ENCODE data around the gene EPHB2.
"Not testable (repeated sequence)": the region's sequence is repeated elsewhere in the genome, so short reads cannot be mapped to it uniquely, and the experiment has no call there.

Gene EPHB2

GRCh38 chr1:22930240-22930912 lies 219.7 kb downstream of the EPHB2 start:
- Mint-ChIP-seq H3K27ac (no peak overlapping the region), H3K36me3 (ENCODE audit: low read depth) (no peaks in the 10 kb centered on the region), H3K27me3 (peaks cover 11% of the 10 kb centered on the region), H3K9me3 (no peaks in the 10 kb centered on the region), H3K4me1 (ENCODE audit: low read depth) (no peaks in the 10 kb centered on the region), H3K4me3 (no peak overlapping the region)

GRCh38 chr1:22932803-22933470 lies 222.3 kb downstream of the EPHB2 start:
- no peak overlapping the region for H3K4me3 Mint-ChIP-seq
- H3K36me3 Mint-ChIP-seq (ENCODE audit: low read depth): no peaks in the 10 kb centered on the region
- H3K27ac Mint-ChIP-seq: no peak overlapping the region
- H3K4me1 Mint-ChIP-seq (ENCODE audit: low read depth): no peaks in the 10 kb centered on the region
- no peaks in the 10 kb centered on the region for H3K9me3 Mint-ChIP-seq
- H3K27me3 Mint-ChIP-seq: peaks cover 13% of the 10 kb centered on the region

GRCh38 chr1:22935433-22935832 lies 224.8 kb downstream of the EPHB2 start:
- Mint-ChIP-seq H3K9me3 (peaks cover 3% of the 10 kb centered on the region), H3K27me3 (peaks cover 8% of the 10 kb centered on the region), H3K27ac (no peak overlapping the region), H3K4me1 (ENCODE audit: low read depth) (no peaks in the 10 kb centered on the region), H3K4me3 (no peak overlapping the region), H3K36me3 (ENCODE audit: low read depth) (no peaks in the 10 kb centered on the region)

GRCh38 chr1:22936681-22937080 lies 226.0 kb downstream of the EPHB2 start:
- Mint-ChIP-seq H3K36me3 (ENCODE audit: low read depth) (no peaks in the 10 kb centered on the region), H3K27ac (no peak overlapping the region), H3K9me3 (peaks cover 15% of the 10 kb centered on the region), H3K4me1 (ENCODE audit: low read depth) (no peaks in the 10 kb centered on the region), H3K4me3 (no peak overlapping the region), H3K27me3 (peaks cover 12% of the 10 kb centered on the region)

GRCh38 chr1:22941257-22941656 lies 230.6 kb downstream of the EPHB2 start:
- no peak overlapping the region for H3K27ac Mint-ChIP-seq
- no peaks in the 10 kb centered on the region for H3K4me1 Mint-ChIP-seq (ENCODE audit: low read depth)
- peaks cover 15% of the 10 kb centered on the region for H3K9me3 Mint-ChIP-seq
- peaks cover 19% of the 10 kb centered on the region for H3K27me3 Mint-ChIP-seq
- no peaks in the 10 kb centered on the region for H3K36me3 Mint-ChIP-seq (ENCODE audit: low read depth)
- H3K4me3 Mint-ChIP-seq: no peak overlapping the region

- Mint-ChIP-seq H3K27me3 (peaks cover 34% of the 10 kb centered on the region), H3K36me3 (ENCODE audit: low read depth) (no peaks in the 10 kb centered on the region)
These were observed 233.9 kb downstream of the EPHB2 start for GRCh38 chr1:22944346-22945055.

GRCh38 chr1:22945171-22945570 lies 234.5 kb downstream of the EPHB2 start:
- not testable (repeated sequence) for H3K4me3 Mint-ChIP-seq; H3K27ac Mint-ChIP-seq; H3K4me1 Mint-ChIP-seq (ENCODE audit: low read depth); H3K36me3 Mint-ChIP-seq (ENCODE audit: low read depth)
- Mint-ChIP-seq H3K9me3 (peaks cover 15% of the 10 kb centered on the region), H3K27me3 (peaks cover 39% of the 10 kb centered on the region)

More at GRCh38 chr1:22944346-22945055, 233.9 kb downstream of the EPHB2 start:
- peaks cover 15% of the 10 kb centered on the region for H3K9me3 Mint-ChIP-seq
- no peaks in the 10 kb centered on the region for H3K4me1 Mint-ChIP-seq (ENCODE audit: low read depth)
- H3K4me3 Mint-ChIP-seq: no peak overlapping the region
- no peak overlapping the region for H3K27ac Mint-ChIP-seq

GRCh38 chr1:22949822-22950331 lies 239.2 kb downstream of the EPHB2 start:
- Mint-ChIP-seq H3K4me1 (ENCODE audit: low read depth) (no peaks in the 10 kb centered on the region), H3K36me3 (ENCODE audit: low read depth) (no peaks in the 10 kb centered on the region), H3K9me3 (no peaks in the 10 kb centered on the region), H3K27me3 (peaks cover 49% of the 10 kb centered on the region), H3K4me3 (no peak overlapping the region), H3K27ac (no peak overlapping the region)

GRCh38 chr1:22951796-22952195 lies 241.2 kb downstream of the EPHB2 start:
- no peak overlapping the region for H3K4me3 Mint-ChIP-seq
- H3K4me1 Mint-ChIP-seq (ENCODE audit: low read depth): no peaks in the 10 kb centered on the region
- no peaks in the 10 kb centered on the region for H3K36me3 Mint-ChIP-seq (ENCODE audit: low read depth)
- no peaks in the 10 kb centered on the region for H3K9me3 Mint-ChIP-seq
- no peak overlapping the region for H3K27ac Mint-ChIP-seq
- peaks cover 48% of the 10 kb centered on the region for H3K27me3 Mint-ChIP-seq

- Mint-ChIP-seq H3K27me3 (peaks cover 49% of the 10 kb centered on the region), H3K9me3 (no peaks in the 10 kb centered on the region), H3K4me1 (ENCODE audit: low read depth) (no peaks in the 10 kb centered on the region), H3K4me3 (no peak overlapping the region), H3K27ac (no peak overlapping the region), H3K36me3 (ENCODE audit: low read depth) (no peaks in the 10 kb centered on the region)
These were observed 242.0 kb downstream of the EPHB2 start for GRCh38 chr1:22952694-22953056.

- Mint-ChIP-seq H3K27ac (no peak overlapping the region), H3K36me3 (ENCODE audit: low read depth) (no peaks in the 10 kb centered on the region), H3K9me3 (no peaks in the 10 kb centered on the region), H3K27me3 (peaks cover 46% of the 10 kb centered on the region), H3K4me1 (ENCODE audit: low read depth) (no peaks in the 10 kb centered on the region), H3K4me3 (no peak overlapping the region)
These were observed 242.6 kb downstream of the EPHB2 start for GRCh38 chr1:22953057-22953739.

GRCh38 chr1:22953740-22954141 lies 243.1 kb downstream of the EPHB2 start:
- Mint-ChIP-seq H3K27me3 (peaks cover 41% of the 10 kb centered on the region), H3K9me3 (no peaks in the 10 kb centered on the region), H3K36me3 (ENCODE audit: low read depth) (no peaks in the 10 kb centered on the region), H3K4me1 (ENCODE audit: low read depth) (no peaks in the 10 kb centered on the region), H3K4me3 (no peak overlapping the region), H3K27ac (no peak overlapping the region)

GRCh38 chr1:22955146-22955545 lies 244.5 kb downstream of the EPHB2 start:
- no peak overlapping the region for H3K4me3 Mint-ChIP-seq
- no peaks in the 10 kb centered on the region for H3K4me1 Mint-ChIP-seq (ENCODE audit: low read depth)
- H3K36me3 Mint-ChIP-seq (ENCODE audit: low read depth): no peaks in the 10 kb centered on the region
- no peak overlapping the region for H3K27ac Mint-ChIP-seq
- H3K27me3 Mint-ChIP-seq: peaks cover 35% of the 10 kb centered on the region
- H3K9me3 Mint-ChIP-seq: no peaks in the 10 kb centered on the region

- Mint-ChIP-seq H3K27ac (no peak overlapping the region), H3K4me1 (ENCODE audit: low read depth) (no peaks in the 10 kb centered on the region), H3K36me3 (ENCODE audit: low read depth) (no peaks in the 10 kb centered on the region), H3K4me3 (no peak overlapping the region), H3K27me3 (peaks cover 21% of the 10 kb centered on the region), H3K9me3 (no peaks in the 10 kb centered on the region)
These were observed 246.4 kb downstream of the EPHB2 start for GRCh38 chr1:22957066-22957465.

- no peaks in the 10 kb centered on the region for H3K9me3 Mint-ChIP-seq
- H3K36me3 Mint-ChIP-seq (ENCODE audit: low read depth): no peaks in the 10 kb centered on the region
These were observed 247.9 kb downstream of the EPHB2 start for GRCh38 chr1:22958556-22958955.

More at GRCh38 chr1:22958556-22958955, 247.9 kb downstream of the EPHB2 start:
- H3K27ac Mint-ChIP-seq: no peak overlapping the region
- peaks cover 17% of the 10 kb centered on the region for H3K27me3 Mint-ChIP-seq
- H3K4me1 Mint-ChIP-seq (ENCODE audit: low read depth): no peaks in the 10 kb centered on the region
- no peak overlapping the region for H3K4me3 Mint-ChIP-seq

Measured in stimulated activated naive CD8-positive, alpha-beta T cell treated with anti-CD3 and anti-CD28 coated beads, Interleukin-15, Interleukin-2, amounts not matched to agents 100 ng/mL and 50 ng/mL, for 24 hours (primary cell).